Left kidney (tissue), 2 donors: Measurements from ENCODE around the gene FFAR1. TPM values are rescaled to one million over a fixed set of nuclear protein-coding genes. Genes with fewer than 3 reads are reported as not detected.

Experiments
- DNase-seq: peaks from one replicate; pipeline ENCODE4 v3.0.0-alpha.2; 2013
- polyA plus RNA-seq: library from polyadenylated mRNA; unstranded; fragments of 120-200 nt; gene quantifications from one replicate; pipeline ENCODE4 v1.2.1, GENCODE V29; 2013; ENCODE audit not compliant: insufficient read length

Gene FFAR1
- polyA plus RNA-seq, 1 donor, result 0.33 TPM

- DNase-seq, result no peak
Observed at GRCh38 chr19:35314858-35315470, 32.7 kb upstream of the FFAR1 start.

DNA sequence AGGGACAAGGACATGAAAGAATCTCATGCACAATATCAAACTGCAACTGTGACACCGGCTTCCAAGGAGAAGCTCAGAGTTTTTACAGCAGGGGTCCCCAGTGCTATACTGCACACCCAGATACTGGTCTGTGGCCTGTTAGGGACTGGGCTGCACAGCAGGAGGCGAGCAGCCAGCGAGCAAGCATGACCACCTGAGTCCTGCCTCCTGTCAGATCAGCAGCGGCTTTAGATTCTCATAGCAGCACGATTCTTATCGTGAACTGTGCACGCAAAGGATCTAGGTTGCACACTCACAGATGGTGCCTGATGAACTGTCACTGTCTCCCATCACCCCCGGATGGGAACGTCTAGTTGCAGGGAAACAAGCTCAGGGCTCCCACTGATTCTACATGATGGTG is 31.8 kb upstream of the FFAR1 start:
- no peak for DNase-seq

GRCh38 chr19:35316560-35316959 is 31.1 kb upstream of the FFAR1 start:
- DNase-seq, result no peak

GRCh38 chr19:35317464-35318043 is 30.1 kb upstream of the FFAR1 start:
- DNase-seq, result no peak

DNA sequence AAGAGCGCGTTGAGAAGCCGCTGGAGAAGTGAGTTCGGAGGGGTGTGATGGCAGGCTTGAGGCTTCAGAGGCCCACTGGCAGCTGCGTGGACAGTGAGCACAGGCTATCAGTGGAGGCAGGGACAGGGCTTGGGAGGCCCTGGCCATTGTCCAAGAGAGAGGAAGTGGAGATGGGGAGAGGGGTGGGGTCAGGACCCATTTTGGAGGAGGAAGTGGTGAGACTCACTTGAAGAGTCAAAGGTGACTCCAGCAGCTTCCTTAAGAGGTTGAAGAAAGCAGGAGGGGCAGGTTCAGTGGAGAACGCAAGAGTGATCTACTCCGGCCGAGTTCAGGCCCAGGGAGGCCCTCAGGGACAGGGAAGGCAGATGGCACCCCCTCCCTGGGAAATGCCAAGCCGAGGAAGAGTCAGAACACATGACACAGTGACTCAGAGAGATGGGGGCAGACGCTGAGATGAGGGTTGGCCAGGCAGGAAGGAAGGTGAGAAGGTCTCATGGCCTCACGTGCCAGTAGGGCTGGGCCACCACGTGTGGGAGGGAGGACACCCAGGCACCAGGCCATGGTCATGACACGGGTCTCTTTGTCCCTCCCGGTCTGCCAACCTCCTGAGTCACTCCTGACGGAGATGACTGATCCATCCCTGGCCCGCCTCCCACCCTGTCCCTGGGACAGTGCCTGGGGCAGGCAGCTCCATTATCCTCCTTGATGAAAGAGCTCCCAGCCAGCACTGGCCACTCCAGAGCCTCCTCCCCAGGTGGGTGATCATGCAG is 28.8 kb upstream of the FFAR1 start:
- DNase-seq, result no peak

DNA sequence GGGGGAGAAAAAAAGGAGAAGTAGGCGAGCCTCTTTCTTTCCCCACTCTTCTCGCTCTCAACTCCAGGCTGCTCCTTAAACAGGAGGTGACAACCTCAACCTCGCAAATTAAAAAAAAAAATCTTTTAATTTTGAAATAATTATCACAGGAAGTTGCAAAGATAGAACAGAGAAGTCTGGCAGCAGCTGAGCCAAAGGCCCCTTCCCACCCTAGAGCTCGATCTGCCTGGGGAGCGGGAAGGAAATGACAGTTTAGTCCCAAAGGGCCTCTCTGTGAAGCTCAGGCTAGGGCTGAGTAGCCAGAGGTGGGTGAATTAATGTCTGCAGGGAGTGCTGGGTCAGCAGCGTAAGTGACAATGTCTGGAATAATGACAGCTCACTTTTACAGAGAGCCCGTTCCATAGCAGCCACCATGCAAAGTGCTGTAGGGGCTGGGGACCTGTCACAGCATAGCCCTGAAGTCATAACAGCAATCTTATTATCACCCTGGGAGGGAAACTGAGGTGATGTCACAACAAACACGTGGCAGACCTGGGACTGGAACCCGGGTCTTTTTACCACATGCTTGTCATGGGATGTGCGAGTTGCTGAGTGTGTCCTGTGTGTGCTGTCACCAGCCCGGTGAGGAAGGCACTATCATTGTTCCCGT is 27.5 kb upstream of the FFAR1 start:
- no peak for DNase-seq

DNA sequence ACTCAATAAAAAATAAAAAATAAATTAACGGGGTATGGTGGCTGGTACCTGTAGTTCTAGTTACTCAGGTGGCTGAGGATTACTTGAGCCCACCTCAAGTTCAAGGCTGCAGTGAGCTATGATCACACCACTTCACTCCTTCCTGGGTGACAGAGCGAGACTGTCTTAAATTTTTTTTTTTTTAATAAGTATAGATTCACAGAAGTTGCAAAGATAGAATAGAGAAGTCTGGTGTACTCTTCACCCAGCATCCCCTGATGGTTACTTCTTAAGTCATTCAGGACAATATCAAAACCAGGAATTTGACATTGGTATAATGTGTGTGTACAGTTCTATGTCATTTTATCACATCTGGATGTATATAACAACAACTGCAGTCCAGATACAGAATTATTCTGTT is 26.4 kb upstream of the FFAR1 start:
- DNase-seq, result no peak

- DNase-seq, result no peak
Observed at GRCh38 chr19:35322014-35322413, 25.7 kb upstream of the FFAR1 start.

DNA sequence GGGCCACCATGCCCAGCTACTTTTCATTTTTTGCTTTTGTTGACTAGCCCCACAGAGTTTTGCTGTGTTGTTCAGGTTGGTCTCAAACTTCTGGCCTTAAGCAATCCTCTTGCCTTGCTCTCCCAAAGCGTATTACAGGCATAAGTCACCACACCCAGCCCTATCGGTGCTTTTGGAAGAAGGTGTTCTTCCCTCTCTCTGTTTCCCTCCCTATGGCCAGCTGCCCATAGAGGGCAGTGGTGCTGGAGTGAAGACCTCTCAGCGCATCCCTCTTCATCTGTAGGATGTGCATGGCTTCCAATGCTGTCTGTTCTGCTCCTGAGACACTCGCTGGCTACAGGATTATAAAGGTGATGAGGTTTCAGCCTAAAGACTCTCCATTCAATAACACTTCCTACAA is 20.1 kb upstream of the FFAR1 start:
- DNase-seq, result no peak

- DNase-seq, result no peak
Observed at GRCh38 chr19:35328851-35329285, 18.8 kb upstream of the FFAR1 start, which contains the start of gene CD22. Gene CD22, plus strand, starts transcription at chr19:35329187. Its CDS starts 2,854 bp downstream, at chr19:35332041.

DNA sequence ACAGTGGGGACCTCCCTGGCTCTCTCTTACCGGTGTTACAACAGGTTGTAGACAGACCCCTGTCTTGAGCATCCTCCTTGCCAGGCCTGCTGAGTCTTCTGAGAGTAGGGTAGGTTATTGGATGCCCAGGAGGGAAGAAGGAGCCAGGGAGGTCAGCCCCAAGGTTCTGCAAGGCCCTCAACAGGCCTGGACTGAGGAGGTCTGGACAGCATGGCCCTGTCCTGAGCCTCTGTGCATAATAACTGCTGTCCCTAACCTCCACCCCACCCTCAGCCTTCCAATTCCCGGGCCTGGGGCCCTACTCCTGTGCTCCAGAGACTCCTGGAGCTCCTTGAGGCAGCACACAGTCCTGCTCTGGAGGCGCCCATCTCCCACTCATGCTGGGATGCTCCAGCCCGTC is 18.4 kb upstream of the FFAR1 start:
- DNase-seq, result no peak

- no peak for DNase-seq
Observed at GRCh38 chr19:35330475-35330874, 17.2 kb upstream of the FFAR1 start.

- DNase-seq, result no peak
Observed at GRCh38 chr19:35331551-35332214, 16.0 kb upstream of the FFAR1 start.

- DNase-seq, result no peak
Observed at GRCh38 chr19:35332817-35333216, 14.9 kb upstream of the FFAR1 start.

GRCh38 chr19:35334144-35334753 is 13.5 kb upstream of the FFAR1 start:
- no peak for DNase-seq

- DNase-seq, result no peak
Observed at GRCh38 chr19:35336166-35336955, 11.3 kb upstream of the FFAR1 start.

DNA sequence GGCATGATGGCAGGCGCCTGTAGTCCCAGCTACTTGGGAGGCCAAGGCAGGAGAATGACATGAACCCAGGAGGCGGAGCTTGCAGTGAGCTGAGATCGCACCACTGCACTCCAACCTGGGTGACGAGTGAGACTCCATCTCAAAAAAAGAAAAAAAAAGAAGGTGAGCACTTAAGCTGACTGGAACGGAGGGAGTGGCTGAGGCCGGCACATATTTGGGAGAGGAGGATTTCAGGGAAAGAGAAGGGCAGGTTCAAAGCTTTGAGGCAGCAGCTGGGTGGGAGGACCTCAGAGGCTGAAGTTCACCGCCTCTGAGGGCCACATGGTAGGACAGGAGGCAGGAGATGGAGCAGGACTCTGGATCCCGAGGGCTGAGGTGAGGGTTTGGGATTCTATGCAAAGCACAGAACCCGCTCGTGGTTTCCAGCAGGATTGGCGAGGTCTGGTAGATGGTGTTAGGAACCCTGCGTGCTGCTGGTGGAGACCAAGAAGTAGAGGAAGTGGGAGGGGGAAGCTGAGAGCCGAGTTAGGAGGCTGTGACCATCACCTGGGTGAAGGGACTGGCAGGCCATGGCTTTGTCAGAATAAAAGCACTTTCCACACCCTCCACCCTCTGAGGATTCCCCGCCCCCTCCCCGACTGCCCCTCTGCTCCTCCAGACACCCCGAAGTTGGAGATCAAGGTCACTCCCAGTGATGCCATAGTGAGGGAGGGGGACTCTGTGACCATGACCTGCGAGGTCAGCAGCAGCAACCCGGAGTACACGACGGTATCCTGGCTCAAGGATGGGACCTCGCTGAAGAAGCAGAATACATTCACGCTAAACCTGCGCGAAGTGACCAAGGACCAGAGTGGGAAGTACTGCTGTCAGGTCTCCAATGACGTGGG is 10.4 kb upstream of the FFAR1 start:
- DNase-seq, result no peak

GRCh38 chr19:35337984-35338296 is 9.8 kb upstream of the FFAR1 start:
- no peak for DNase-seq

DNA sequence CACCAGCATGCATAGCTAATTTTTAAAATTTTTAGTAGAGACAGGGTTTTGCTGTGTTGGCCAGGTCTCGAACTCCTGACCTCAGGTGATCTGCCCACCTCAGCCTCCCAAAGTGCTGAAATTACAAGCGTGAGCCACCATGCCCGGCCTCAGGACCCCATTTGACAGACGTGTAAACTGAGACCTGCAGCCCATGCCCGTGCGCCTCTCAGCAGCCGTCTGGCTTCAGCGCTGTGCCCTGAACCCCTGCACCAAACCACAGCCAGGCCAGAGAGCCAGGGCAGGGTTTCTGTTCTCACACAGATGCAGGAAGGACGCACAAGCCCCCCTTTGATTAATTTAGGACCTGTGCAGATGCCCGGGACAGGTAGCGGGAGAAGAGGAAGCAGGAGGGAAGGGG is 7.3 kb upstream of the FFAR1 start:
- no peak for DNase-seq

- no peak for DNase-seq
Observed at GRCh38 chr19:35341006-35341405, 6.7 kb upstream of the FFAR1 start.
